DMS 273 (cell line): ENCODE data around the gene LYRM7.
"Not testable (repeated sequence)": the region's sequence is repeated elsewhere in the genome, so short reads cannot be mapped to it uniquely, and the experiment has no call there.

Experiments used
- DNase-seq: peaks from one replicate; lab custom pipeline; 2025; ENCODE audit not compliant: unreplicated experiment; lab: John Stamatoyannopoulos, UW

The LYRM7 gene

DNA sequence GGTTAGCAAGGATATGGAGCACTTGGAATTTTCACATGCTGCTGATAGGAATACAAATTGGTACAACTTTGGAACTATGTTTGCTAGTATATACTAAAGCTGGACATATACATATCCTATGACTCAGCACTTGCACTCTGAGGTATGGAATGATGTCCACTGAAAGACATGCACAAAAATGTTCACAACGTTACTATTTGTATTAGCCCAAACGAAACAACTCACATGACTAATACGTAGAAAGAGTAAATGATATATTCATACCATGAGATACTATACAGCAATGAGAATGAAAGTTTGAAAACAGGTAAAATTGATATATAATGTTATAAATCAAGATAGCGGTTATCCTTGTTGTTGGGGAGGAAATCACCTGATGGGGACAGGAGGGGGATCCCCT is 47.6 kb downstream of the LYRM7 start:
- DNase-seq, result no peak

DNA sequence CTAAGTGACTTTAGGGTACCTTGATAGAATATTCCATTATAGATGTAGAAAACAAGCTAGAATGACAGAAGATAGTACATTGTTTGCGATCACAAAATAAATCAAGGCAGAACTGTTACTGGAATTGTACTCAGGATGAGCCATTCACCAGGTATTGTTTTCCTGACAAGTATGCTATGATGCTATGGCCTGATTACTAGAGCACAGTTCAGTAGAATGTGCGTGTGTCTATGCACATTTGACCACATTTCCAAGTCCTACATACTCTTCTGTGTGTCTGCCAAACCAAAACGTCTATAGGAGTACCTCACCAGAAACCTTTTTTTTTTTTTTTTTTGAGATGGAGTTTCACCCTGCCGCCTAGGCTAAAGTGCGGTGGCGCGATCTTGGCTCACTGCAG is 49.8 kb downstream of the LYRM7 start:
- DNase-seq, result no peak

DNA sequence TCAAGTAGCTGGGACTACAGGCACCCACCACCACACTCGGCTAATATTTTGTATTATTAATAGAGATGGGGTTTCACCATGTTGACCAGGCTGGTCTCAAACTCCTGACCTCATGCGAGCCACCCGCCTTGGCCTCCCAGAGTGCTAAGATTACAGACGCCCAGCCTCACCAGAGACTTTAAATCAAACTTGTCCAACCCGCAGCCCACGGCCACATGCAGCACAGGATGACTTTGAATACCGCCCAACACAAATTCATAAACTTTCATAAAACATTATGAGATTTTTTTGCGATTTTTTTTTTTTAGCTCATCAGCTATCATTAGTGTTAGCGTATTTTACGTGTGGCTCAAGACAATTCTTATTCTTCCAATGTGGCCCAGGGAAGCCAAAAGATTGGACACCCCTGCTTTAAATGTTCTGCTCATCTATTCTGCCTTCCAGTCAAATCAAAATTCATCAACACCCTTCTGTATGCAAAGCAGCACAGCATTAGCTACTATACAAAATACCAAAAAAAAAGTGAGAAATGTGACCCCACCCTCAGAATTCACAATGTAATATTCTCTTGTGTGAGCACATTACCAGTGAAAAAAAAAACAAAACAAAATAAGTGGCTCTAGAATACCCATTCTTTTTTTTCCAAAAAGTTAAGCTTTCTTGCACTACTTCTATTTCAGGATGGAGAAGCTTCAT is 50.4 kb downstream of the LYRM7 start:
- no peak for DNase-seq

DNA sequence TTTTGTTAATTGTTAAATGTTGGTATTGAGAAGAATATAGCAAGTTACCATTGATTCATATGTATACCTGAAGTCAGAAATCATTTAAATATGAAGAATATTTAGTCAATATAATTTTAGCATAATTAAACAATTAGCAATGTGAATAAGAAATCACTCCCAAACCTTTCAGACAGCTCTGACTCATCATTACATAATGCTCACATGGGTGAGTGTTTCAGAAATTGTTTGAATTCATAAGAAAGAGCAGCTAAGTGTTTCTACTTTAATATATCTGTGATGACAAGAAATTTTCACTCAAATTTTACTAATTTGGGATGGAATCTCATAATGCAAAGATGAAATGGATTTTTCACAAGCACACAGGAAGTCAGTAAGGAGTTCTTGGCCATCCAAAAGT is 51.1 kb downstream of the LYRM7 start:
- no peak for DNase-seq

DNA sequence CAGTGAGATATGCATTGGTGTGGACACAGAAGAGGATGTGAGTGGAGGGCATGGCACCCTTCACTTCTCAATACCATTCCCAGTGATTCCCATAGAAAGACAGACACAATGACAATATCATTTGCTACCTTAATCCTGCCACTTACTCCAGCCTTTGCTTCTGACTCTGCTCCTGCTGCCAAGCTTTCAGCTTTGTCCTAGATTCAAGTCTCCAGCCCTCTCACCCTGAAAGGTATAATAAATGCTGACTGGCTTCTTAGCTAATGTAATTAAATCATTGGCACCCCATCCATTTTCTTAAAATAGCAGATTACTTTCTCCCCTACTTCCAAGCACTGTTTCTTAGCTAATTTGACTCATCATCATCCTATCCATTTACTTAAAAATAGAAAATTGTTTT is 52.0 kb downstream of the LYRM7 start:
- no peak for DNase-seq

DNA sequence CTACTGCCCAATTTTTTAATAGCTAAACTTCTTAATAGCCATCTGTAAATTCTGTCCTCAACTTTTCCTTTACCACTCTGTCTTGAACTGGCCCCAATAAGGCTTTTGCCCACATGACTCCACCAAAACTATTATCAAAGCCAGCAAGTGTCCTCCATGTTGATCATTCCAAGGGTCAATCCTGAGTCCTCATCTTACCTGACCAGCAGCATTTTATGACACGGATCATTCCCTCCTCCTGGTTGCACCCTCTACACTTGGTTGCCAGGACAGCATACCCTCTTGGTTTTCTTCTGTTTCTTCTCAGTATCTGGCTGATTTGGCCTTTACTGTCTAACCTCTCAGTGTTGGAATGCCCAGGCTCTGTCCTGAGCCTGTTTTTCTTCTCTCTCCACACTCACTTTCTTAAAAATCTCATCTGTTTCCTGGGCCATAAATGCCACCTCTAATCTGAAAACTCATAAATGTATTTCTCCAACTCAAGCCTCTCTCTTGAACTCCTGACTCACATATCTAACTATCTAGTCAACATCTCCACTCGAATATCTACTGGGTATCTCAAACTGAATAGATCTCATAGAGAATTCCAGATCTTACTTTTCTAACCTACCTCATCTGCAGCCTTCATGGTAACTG is 53.1 kb downstream of the LYRM7 start:
- no peak for DNase-seq

DNA sequence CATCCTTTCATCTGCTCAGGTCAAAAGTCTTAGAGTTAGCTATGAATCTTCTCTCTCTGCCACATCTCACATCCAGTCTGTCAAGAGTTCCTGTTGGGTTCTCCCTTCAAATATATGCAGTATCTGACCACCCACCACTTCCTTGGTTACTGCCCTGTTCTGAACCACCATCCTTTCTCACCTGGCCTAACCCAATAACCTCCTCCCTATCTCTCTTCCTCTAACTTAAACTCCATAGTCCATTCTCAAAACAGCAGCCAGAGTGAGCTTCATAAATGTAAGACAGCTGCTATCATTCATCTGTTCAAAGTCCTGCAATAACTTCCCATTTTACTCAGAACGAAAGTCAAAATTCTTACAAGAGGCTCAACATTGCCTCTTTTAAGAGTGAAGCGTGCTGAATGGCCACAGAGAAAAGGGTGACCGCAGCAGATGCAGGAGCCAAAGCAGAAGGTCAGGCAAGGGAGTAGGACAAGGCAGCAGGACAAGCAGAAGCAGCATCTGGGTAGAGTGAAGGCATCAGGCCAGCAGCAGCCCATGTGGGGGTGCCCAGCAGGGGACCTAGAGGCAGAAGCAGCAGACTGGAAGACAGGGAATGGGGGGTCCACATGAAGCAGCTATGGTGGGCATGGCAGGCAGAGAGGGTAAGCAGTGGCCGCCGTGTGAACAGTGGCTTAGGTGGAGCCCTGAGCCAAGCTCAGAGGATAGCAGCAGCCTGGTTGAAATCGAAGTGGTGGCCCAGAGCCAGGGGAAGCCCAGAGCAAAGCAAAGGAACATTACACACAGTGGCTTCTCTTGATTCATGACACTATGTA is 53.9 kb downstream of the LYRM7 start:
- no peak for DNase-seq

DNA sequence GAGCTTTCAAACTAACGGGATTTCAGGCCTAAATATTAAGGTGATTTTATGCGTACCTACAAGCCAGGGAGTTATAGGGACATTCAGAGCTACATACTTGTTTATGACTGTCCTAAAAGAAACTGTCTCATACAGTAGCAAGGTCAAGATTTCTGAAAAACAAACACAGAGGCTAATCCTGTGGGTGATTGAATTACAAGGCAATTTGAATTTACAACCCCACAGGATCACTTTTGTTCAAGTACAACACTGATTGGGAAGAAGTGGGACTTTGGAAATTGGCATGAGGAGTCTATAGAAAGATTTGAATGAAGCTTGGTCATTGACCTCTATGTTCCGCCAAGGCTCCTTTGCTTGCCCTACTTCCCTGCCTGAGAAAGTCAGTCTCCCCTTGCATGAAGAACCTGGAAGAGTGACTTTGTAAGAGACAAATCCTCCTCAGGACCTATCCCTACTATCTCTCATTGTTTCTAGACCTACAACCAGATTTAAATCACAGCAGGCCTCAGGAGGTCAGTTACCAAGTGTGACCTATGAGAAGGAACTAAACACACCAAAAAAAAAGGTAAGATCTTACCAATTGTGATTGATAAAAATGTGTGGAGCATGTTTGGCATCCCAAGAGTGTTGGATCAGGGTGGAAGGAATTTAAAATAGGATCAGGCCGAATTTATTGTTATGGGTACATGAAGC is 54.7 kb downstream of the LYRM7 start:
- DNase-seq, result no peak

DNA sequence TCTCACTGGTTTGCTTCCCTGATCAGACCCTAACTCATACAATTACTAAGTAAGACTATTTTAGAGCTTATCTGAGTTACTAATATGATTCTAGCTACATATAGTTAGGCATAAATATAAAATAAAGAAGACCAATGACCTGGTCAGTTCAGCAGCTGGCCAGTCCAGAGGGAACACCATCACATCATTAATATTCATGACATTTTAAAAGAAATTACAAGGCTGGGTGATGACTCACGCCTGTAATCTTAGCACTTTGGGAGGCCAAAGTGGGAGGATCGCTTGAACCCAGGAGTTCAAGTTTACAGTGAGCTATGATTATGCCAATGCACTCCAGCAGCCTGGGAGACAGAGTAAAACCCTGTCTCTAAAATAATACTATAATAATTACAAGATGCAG is 56.2 kb downstream of the LYRM7 start:
- DNase-seq, result no peak

DNA sequence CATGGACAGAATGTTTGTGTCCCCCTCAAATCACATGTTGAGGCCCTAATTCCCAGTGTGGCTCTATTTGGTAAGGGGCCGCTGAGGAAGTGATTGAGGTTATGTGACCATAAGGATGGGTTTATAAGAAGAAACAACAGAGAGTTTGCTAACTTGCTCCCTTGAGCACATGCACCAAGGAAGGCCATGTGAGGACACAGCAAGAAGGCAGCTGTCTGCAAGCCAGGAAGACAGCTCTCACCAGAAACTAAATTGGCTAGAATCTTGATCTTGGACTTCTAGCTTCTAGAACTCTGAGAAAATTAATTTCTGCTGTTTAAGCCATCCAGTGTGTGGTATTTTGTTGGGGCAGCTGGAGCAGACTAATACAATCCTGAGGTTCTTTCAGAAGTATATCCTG is 57.9 kb downstream of the LYRM7 start:
- peak; percentile 14 for DNase-seq

DNA sequence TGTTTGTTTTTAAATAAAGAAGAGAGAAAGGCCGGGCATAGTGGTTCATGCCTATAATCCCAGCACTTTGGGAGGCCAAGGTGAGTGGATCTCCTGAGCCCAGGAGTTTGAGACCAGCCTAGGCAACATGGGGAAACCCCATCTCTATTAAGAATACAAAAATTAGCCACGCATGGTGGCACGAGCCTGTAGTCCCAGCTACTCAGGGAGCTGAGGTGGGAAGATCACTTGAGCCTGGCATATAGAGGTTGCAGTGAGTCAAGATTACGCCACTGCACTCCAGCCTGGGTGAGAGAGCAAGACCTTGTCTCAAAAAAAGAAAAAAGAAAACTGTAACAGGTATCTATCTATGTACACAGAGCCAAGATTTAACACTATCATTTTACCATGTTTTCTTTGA is 58.9 kb downstream of the LYRM7 start:
- no peak for DNase-seq

DNA sequence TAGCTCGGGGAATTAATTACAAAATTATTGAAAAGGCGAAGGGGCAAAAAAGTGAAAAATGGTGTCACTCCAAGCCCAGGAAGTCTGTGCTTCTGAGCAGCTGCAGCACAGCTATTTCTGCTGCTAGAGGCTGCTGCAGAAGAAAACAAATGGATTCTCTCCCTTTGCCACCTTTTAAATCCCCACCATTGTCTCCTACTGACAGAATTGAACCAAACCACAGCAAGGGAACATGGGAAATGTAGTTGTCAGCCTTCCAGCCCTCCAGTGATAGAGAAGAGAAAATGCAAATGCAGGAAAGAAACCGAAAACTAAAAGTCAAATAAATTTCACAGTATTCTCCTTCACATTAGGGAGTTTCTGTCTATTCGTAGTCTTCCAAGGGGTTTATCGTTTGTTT is 59.7 kb downstream of the LYRM7 start:
- DNase-seq, result peak; percentile 33

DNA sequence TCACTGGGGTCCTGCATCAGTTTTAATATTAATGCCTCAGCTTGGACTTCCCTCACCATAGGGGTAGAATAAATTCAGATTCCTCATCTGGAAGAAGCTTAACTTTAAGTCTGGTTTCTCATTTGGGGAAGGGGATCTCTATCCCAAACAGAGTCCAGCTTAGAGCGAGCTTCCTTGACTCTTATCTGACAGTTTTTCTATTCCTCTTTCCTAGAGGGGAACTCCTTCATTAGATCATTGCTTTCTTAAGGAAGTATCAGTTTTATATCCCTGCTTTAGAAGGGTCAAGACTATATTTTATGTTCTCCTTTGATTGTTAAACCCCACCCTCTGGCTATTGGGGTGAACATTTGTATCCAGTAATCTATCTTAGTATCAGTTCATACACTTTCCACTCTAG is 68.9 kb downstream of the LYRM7 start:
- no peak for DNase-seq

DNA sequence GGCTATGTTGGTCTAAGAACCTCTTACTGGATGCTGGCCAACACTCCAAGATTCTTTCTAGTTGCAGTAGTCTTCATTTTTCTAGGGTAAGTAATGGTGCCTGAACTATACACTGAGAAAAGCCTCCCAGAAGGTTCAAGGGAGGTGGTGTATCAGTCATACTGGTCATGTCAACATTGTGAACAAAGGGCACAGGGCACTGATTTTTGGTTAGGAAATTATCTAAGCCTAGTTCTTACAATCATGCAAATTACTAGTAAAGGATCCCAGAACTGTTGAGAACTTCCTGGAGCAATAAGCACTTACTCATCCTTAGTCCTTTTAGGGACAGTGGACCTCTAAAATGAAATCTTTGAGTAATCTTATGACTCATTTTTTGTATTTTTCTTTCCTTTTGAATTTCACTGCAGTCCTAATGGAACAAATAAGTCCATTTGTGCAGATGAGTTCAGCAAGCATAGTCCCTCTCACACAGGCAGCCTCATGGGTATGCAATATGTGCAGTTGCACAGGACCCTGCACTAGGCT is 72.0 kb downstream of the LYRM7 start:
- no peak for DNase-seq

DNA sequence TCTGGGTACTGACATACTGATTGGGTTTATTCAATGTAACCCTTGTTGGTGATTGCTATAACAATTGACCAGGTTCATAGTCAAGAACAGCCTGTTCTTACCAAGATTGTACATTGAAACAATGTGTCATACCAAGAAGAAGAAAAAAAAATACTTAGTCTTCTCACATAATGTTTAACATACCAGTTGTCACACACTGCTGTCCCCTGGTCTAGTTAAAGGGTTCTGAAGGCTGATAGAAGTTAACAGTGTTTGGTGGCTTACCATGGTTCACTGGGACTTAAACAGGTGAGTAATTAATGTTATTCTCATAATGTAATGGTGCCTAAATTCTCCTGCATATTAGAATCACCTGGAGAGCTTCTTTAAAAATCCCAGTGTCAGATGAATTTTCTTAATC is 74.6 kb downstream of the LYRM7 start:
- DNase-seq, result no peak

DNA sequence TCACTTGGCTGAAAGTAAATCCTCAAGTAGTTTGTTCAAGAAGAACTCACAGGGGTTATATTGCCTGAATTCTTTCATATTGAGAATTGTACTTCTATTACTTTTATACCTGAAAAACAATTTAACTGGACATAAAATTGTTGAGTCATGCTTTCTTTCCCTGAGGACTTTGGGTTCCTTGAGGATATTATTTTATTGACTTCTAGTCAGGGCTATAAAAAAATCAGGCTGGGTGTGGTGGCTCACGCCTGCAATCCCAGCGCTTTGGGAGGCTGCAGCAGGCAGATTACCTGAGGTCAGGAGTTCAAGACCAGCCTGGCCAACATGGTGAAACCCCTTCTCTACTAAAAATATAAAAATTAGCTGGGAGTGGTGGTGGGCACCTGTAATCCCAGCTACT is 75.2 kb downstream of the LYRM7 start:
- DNase-seq, result no peak

DNA sequence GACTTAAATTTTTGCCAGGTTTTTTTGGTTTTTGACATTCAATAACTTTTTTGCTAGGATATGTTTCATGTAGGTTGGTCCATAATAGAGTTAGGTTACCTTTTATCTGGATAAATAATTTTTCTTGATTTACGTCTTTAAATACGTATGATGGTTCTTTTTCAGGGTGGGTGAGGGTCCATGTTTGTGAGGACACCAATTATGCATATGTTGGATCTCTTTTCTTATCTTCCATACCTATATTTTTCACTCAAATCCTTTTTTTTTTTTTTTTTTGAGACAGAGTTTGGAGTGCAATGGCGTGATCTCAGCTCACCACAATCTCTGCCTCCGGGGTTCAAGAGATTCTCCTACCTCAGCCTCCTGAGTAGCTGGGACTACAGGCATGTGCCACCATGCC is 75.8 kb downstream of the LYRM7 start:
- no peak for DNase-seq

DNA sequence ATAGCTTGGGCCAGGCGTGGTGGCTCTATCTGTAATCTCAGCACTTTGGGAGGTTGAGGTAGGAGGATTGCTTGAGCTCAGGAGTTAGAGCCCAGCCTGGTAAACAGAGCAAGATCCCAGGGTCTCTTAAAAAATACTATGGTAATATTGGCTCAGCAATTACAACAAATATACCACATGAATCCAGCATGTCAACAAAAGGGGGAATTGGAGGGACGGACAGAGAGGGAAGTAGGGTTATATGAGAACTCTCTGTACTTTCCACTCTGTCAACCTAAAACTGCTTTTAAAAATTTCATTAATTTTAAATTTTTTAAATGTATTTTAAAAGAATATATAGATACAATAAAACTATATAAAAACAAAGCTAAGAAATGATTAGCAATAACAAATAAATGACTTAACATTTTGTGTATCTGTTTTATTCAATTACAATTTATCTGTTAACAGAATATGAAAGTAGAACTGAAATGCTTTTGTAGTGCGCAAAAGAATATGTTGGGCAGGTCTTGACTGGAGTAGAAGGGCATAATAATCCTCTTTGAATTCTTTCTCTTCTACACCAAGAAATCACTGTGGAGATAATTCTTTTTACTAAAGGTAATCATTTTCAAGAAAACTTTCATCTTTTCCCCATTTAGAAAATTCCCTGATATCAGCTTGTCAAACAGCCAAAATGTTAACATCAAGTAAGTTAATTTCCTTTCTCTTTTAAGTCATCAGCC is 80.2 kb downstream of the LYRM7 start:
- no peak for DNase-seq

DNA sequence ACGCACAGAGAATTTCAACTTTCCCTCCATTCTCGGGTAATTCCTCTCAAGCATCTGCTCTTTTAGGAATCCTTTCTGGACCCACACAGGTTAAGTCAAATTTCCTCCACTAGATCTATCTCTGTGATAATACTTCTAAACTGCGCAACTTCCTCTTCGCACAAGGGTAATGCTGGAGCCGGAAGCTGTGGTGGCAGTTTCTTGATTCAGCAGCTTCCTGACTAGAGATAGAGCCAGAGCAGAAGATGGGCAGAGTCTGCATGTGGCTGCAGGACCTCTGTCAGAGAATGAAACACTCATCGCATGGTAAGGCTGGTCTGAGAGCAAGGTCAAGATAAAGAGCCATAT is 82.1 kb downstream of the LYRM7 start:
- DNase-seq, result no peak

DNA sequence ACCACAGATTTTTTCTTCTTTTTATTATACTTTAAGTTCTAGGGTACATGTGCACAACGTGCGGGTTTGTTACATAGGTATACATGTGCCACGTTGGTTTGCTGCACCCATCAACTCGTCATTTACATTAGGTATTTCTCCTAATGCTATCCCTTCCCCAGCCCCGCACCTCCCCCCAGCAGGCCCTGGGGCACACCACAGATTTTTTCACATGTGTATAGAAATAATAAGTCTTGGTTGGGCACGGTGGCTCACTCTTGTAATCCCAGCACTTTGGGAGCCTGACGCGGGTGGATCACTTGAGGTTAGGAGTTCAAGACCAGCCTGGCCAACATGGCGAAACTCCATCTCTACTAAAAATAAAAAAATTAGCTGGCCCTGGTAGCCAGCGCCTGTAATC is 83.3 kb downstream of the LYRM7 start:
- not testable (repeated sequence) for DNase-seq

DNA sequence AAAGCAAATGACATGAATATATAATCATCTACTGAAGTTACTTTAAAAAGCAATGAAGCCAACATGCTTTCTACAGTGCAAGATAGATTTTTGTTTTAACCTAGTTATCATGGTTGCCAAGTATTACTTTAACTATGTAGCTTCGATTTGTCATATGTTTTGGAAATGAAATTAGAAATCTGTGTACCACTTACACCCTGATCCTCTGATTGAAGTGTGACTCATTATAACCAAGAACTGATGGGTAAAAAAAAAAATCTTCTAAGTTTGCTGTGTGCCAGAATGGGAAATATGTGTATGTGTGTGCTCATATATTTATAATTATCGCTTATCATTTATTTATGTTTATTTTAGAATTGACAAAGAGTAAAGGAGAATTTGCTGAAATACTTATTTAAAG is 84.0 kb downstream of the LYRM7 start:
- DNase-seq, result no peak
